Prostate gland (tissue), 2 donors: ENCODE results near the gene ATF7IP2.
"Not testable (repeated sequence)": the region's sequence is repeated elsewhere in the genome, so short reads cannot be mapped to it uniquely, and the experiment has no call there.

Experiments
- CTCF ChIP-seq, 4 experiments: fragments of 200-600 bp in 2 of 4; fragments of 450-650 bp in 2 of 4; sonication (generic) in 2 of 4; IDR thresholded peaks; 1 replicate in 3 of 4; 2 replicates in 1 of 4; pipeline ENCODE4 v1.5.1; 2016 to 2019; ENCODE audit warnings: antibody characterized with exemption in 4 of 4, mild to moderate bottlenecking in 2 of 4, moderate library complexity in 2 of 4
- POLR2AphosphoS5 ChIP-seq: sonication (generic); formaldehyde crosslinking; IDR thresholded peaks from one replicate; pipeline ENCODE4 v1.6.1; 2017; ENCODE audit warnings: antibody characterized with exemption

GRCh38 chr16:10361747-10362076, 24.1 kb upstream of the ATF7IP2 start:
- not testable (repeated sequence) for TF ChIP-seq CTCF (IDR thresholded peaks at IDR 0.05); POLR2AphosphoS5
